B cell (primary cell): ENCODE results near the gene TANGO6.

Experiments used
- CTCF ChIP-seq: fragments of 200-600 bp; IDR thresholded peaks from one replicate; pipeline ENCODE4 v1.8.0; 2022; ENCODE audit warnings: antibody characterized with exemption, mild to moderate bottlenecking
- EZH2 ChIP-seq: IDR thresholded peaks from 2 replicates; pipeline ENCODE4 v1.6.1; 2012; ENCODE audit warnings: borderline replicate concordance, low read depth, mild to moderate bottlenecking, moderate library complexity, low read length; ENCODE audit not compliant: insufficient read depth, poor library complexity, severe bottlenecking

- no peak for TF ChIP-seq CTCF
- TF ChIP-seq EZH2 = no peak
Measured at GRCh38 chr16:69130461-69130860, 287.1 kb downstream of the TANGO6 start.
